ENCODE measurements around the gene SAMM50.

Gene SAMM50

DNA sequence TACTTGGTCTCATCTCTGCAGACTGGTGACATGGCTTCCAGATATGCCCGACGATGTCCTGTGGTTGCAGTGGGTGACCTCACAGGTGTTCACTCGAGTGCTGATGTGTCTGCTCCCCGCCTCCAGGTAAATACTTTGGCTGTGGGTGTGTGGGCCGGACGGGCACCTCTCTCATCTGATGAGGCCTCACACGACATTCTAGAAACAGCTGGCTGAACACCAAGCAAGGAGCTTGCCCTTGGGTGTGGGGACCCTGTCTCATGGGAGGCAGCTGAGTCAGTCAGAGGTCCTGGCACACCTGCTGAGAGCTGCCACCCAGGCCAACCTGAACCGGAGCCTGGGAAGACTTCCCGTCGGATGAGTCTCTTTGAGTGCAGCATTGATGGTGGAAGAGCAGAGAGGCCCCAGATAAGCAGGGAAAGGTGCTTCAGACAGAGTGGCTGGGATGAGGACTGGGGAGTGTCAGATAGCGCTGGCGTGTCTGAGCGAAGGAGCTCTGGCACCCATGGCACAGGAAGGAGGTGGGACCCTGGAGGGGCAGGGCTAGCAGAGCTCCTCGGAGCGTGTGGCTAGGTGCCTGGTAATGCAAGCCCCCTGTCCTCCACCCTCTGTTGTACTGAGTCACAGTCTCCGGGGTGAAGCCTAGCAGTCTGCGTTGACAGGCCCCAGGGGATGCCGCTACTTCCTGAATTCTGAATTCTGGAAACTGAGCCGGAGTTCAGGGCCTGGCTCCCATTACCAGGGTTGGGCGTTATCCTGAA is 10.4 kb upstream of the SAMM50 start:
- DNase-seq (ENCODE audit: low spot score) = no peak
- TF ChIP-seq, protein P1, sequence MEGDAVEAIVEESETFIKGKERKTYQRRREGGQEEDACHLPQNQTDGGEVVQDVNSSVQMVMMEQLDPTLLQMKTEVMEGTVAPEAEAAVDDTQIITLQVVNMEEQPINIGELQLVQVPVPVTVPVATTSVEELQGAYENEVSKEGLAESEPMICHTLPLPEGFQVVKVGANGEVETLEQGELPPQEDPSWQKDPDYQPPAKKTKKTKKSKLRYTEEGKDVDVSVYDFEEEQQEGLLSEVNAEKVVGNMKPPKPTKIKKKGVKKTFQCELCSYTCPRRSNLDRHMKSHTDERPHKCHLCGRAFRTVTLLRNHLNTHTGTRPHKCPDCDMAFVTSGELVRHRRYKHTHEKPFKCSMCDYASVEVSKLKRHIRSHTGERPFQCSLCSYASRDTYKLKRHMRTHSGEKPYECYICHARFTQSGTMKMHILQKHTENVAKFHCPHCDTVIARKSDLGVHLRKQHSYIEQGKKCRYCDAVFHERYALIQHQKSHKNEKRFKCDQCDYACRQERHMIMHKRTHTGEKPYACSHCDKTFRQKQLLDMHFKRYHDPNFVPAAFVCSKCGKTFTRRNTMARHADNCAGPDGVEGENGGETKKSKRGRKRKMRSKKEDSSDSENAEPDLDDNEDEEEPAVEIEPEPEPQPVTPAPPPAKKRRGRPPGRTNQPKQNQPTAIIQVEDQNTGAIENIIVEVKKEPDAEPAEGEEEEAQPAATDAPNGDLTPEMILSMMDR (IDR thresholded peaks at IDR 0.05; ENCODE audit: poor library complexity, severe bottlenecking) = no peak
- peaks cover 15% of the 10 kb centered on the region for H3K36me3 ChIP-seq (ENCODE audit: low read depth)
- H3K9me3 ChIP-seq (ENCODE audit: severe bottlenecking) = no peaks in the 10 kb centered on the region
- no peak overlapping the region for H3K4me3 ChIP-seq (ENCODE audit: severe bottlenecking)
- no peak for ATAC-seq (ENCODE audit: low read depth)
- H3K4me1 ChIP-seq (ENCODE audit: insufficient read depth, poor library complexity, severe bottlenecking) = no peaks in the 10 kb centered on the region
- no peak overlapping the region for H3K27ac ChIP-seq (ENCODE audit: poor library complexity, severe bottlenecking)
- no peaks in the 10 kb centered on the region for H3K27me3 ChIP-seq (ENCODE audit: insufficient read depth, poor library complexity, severe bottlenecking)

DNA sequence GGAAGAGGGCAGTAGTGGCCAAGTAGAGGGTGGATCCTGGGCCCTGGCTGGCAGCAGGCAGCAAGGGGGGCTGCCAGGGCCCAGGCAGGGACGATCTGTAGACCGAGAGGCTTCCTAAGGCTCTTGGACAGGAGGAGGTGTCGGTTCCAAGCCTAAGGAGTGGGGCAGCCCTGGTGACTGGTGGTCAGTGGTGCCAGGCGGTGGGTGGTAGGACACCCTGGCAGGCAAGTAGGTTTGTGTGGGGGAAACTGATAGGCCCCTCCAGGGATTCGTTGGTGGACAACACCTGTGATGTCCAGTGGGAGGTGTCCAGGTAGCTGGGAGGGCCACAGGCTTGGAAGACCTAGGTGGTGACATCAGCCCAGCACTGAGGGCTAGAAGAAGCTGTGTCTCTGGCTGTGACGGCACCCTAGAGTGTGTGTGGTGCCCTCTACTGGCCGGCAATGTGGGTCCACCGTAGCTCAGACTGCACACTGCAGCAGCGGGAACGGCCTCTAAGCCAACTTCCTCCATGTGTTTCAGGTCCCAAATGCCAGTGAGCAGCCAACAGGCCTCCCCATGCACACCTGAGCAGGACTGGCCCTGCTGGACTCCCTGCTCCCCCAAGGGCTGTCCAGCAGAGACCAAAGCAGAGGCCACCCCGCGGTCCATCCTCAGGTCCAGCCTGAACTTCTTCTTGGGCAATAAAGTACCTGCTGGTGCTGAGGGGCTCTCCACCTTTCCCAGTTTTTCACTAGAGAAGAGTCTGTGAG is 9.4 kb upstream of the SAMM50 start:
- TF ChIP-seq, protein P1 (IDR thresholded peaks at IDR 0.05; ENCODE audit: poor library complexity, severe bottlenecking) = peak; percentile 75
- no peak for DNase-seq (ENCODE audit: low spot score)
- Histone ChIP-seq H3K27ac (ENCODE audit: poor library complexity, severe bottlenecking) (no peak overlapping the region), H3K36me3 (ENCODE audit: low read depth) (0 out of 2 replicates have a peak, but pooled peaks cover 7% of the 10 kb centered on the region), H3K9me3 (ENCODE audit: severe bottlenecking) (no peaks in the 10 kb centered on the region), H3K4me1 (ENCODE audit: insufficient read depth, poor library complexity, severe bottlenecking) (no peaks in the 10 kb centered on the region), H3K4me3 (ENCODE audit: severe bottlenecking) (no peak overlapping the region), H3K27me3 (ENCODE audit: insufficient read depth, poor library complexity, severe bottlenecking) (no peaks in the 10 kb centered on the region)
- ATAC-seq (ENCODE audit: low read depth) = peak; percentile 90

DNA sequence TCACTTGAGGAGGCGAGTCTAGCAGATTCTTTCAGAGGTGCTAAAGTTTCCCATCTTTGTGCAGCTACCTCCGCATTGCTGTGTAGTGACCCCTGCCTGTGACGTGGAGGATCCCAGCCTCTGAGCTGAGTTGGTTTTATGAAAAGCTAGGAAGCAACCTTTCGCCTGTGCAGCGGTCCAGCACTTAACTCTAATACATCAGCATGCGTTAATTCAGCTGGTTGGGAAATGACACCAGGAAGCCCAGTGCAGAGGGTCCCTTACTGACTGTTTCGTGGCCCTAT is 8.9 kb upstream of the SAMM50 start:
- Histone ChIP-seq H3K4me3 (ENCODE audit: severe bottlenecking) (no peak overlapping the region), H3K9me3 (ENCODE audit: severe bottlenecking) (no peaks in the 10 kb centered on the region), H3K27me3 (ENCODE audit: insufficient read depth, poor library complexity, severe bottlenecking) (no peaks in the 10 kb centered on the region), H3K4me1 (ENCODE audit: insufficient read depth, poor library complexity, severe bottlenecking) (no peaks in the 10 kb centered on the region), H3K36me3 (ENCODE audit: low read depth) (0 out of 2 replicates have a peak, but pooled peaks cover 7% of the 10 kb centered on the region), H3K27ac (ENCODE audit: poor library complexity, severe bottlenecking) (no peak overlapping the region)
- DNase-seq (ENCODE audit: low spot score) (no peak), ATAC-seq (ENCODE audit: low read depth) (peak; percentile 21; the same call in 2 of the 3 replicates)
- TF ChIP-seq, protein P1 (IDR thresholded peaks at IDR 0.05; ENCODE audit: poor library complexity, severe bottlenecking) = no peak

DNA sequence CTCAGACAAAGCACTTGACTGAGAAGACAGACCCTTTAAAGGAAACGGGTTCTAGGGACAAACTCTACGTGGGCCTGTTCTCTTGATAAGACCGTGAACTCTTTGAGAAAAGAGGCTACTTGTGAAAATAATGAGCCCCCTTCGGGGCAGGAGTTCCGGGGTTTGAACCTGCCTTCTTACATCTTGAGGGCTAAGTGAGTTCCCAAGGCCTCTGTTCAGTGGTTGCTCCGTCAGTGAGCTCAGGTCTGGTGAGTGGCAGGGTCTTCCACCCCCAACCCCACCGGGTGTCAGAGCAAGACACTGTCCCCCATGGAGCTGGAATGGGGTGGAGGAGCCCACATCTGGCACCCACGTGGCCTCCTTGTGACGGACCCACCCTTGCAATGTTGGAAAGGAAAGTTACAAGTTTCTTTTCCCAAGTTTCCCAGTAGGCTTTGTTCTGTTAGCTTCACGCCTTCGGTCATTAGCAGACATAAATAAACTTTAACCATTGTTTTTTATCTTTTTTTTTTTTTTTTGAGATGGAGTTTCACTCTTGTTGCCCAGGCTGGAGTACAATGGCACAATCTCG is 6.3 kb upstream of the SAMM50 start:
- ATAC-seq (ENCODE audit: low read depth) = no peak
- H3K4me3 ChIP-seq (ENCODE audit: severe bottlenecking) = no peak overlapping the region

More for the DNA sequence above, 6.3 kb upstream of the SAMM50 start:
- no peaks in the 10 kb centered on the region for H3K27me3 ChIP-seq (ENCODE audit: insufficient read depth, poor library complexity, severe bottlenecking)
- H3K36me3 ChIP-seq (ENCODE audit: low read depth) = 0 out of 2 replicates have a peak, but pooled peaks cover 7% of the 10 kb centered on the region
- TF ChIP-seq, protein P1 (IDR thresholded peaks at IDR 0.05; ENCODE audit: poor library complexity, severe bottlenecking) = no peak
- no peaks in the 10 kb centered on the region for H3K9me3 ChIP-seq (ENCODE audit: severe bottlenecking)
- no peak overlapping the region for H3K27ac ChIP-seq (ENCODE audit: poor library complexity, severe bottlenecking)
- peaks cover under 1% of the 10 kb centered on the region for H3K4me1 ChIP-seq (ENCODE audit: insufficient read depth, poor library complexity, severe bottlenecking)
- no peak for DNase-seq (ENCODE audit: low spot score)
